D721Med (cell line): Measurements from ENCODE around the gene CXCR2.
"Not testable (repeated sequence)": the region's sequence is repeated elsewhere in the genome, so short reads cannot be mapped to it uniquely, and the experiment has no call there.

Experiments
- DNase-seq: peaks from one replicate; pipeline ENCODE4 v3.0.0; 2011; ENCODE audit warnings: low spot score; ENCODE audit not compliant: insufficient read length
- FAIRE-seq: peaks from 2 replicates; lab custom pipeline; 2011; peaks lifted over from hg19 to GRCh38; lab: Jason Lieb, UNC
- TF ChIP-seq, protein P1 (sequence below): IDR thresholded peaks from 2 replicates; pipeline ENCODE4 v1.5.1; 2012; ENCODE audit warnings: mild to moderate bottlenecking, control low read depth; ENCODE audit not compliant: insufficient read depth; ENCODE audit errors: missing control alignments

Gene CXCR2

DNA sequence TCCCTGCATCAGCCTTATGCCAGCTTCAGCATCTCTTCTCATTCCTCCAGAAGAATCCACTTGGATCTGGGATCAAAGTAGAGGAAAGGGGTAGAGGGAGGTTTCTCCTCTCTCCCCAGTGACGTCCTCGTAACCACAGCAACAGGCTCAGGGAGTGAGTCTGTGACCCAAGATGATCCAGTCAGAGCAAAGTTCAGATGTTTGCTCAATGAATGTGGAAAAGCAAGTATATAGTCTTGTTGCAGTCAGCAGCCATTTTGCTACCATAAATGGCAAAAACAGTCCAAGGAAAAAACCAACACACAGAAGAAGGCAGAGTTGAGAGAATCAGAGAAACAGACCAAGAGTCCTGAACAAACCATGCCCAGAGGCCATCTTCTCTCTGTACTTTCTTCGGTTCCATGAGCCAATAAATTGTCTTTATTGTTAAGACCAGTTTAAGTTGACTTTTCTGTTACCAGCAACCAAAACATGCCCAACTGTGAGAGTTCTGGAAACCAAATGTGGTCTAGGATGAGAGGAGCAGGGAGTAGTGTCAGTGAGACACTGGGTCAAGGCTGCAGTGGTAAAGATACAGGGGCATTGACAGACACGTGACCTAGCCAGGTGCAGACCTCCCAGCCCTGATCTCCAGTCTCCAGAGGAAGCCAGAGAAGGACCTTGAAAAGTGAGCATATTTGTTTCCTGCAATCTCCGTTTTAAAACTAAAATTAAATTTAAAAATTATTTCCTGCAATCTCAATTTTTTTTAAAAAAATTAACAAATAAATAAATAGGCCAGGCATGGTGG, 44.1 kb downstream of the CXCR2 start:
- FAIRE-seq, result no peak
- TF ChIP-seq, protein P1, sequence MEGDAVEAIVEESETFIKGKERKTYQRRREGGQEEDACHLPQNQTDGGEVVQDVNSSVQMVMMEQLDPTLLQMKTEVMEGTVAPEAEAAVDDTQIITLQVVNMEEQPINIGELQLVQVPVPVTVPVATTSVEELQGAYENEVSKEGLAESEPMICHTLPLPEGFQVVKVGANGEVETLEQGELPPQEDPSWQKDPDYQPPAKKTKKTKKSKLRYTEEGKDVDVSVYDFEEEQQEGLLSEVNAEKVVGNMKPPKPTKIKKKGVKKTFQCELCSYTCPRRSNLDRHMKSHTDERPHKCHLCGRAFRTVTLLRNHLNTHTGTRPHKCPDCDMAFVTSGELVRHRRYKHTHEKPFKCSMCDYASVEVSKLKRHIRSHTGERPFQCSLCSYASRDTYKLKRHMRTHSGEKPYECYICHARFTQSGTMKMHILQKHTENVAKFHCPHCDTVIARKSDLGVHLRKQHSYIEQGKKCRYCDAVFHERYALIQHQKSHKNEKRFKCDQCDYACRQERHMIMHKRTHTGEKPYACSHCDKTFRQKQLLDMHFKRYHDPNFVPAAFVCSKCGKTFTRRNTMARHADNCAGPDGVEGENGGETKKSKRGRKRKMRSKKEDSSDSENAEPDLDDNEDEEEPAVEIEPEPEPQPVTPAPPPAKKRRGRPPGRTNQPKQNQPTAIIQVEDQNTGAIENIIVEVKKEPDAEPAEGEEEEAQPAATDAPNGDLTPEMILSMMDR, result no peak
- DNase-seq, result no peak

DNA sequence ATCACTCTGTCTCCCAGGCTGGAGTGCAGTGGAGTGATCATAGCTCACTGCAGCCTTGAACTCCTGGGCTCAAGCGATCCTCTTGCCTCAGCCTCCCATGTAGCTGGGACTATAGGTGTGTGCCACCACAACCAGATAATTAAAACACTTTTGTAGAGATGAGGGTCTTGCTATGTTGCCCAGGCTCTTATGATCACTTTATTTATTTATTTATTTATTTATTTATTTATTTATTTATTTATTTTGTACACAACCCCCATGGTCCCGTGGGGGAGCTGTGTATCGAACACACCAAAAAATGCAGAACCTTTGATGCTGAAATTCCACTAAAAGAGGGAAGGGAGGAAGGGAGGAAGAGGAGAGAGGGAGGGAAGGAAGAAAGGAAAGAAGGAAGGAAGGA, 45.9 kb downstream of the CXCR2 start:
- not testable (repeated sequence) for FAIRE-seq, DNase-seq

DNA sequence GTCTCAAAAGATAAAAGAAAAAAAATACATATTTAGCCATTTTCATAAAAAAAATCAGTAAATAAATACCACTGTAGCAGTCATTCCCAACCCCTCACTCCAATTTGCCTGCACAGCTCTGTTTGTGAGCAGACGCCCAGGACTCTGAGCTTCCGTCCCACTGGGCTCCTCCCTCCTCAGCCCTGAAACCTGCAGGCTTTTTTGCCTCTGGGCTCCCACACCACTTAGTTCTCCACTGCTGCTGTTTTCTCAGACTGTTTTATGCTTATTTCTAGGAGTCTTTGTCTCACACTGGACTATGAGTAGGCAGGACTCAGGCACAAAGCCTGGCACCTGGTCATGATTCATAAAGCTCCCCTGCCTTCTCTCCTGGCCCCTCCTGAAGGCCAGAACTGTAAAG, 47.0 kb downstream of the CXCR2 start:
- FAIRE-seq (no peak), DNase-seq (no peak)
- TF ChIP-seq, protein P1, result no peak

DNA sequence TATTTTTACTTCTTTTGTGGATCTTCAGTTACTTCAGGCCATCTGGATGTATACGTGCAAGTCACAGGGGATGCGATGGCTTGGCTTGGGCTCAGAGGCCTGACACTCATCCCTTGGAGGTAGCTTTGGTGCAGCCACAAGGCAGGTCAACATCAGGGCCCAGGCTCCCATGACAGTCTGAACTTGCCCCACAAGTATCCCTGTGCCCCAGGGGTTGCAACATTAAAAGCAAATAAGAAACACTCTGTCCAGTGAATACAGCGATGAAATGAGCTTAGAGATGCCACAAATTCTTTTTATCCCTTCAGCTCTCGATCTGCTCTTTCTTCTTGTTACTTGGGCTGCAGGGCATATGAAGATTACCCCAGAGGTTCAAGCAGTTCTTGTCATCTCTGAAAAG, 54.0 kb downstream of the CXCR2 start:
- FAIRE-seq (no peak), DNase-seq (no peak)
- TF ChIP-seq, protein P1, result no peak

DNA sequence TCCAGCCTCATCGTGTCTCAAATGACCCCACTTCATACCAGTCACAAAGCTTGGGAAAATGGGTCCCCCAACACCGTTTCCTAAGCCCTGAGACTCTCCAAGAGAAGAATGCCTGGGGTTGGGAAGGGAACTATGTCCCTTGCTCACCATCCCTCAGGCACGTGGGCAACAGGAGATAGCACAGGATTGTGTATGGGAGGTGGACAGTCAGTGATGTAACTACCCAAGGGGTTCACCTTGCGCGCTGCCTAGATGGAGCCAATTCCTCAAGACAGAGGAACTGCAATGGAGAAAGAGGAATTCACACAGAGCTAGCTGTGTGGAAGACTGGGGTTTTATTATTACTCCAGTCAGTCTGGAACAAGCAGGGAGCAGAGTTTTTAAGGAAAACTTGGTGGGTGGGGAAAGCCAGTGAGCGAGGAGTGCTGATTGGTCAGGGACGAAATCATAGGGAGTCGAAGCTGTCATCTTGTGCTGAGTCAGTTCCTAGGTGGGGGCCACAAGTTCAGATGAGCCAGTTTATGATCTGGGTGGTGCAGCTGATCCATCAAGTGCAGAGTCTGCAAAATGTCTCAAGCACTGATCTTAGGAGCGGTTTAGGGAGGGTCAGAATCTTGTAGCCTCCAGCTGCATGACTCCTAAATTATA, 54.8 kb downstream of the CXCR2 start:
- DNase-seq (no peak), FAIRE-seq (no peak)
- TF ChIP-seq, protein P1, result no peak

DNA sequence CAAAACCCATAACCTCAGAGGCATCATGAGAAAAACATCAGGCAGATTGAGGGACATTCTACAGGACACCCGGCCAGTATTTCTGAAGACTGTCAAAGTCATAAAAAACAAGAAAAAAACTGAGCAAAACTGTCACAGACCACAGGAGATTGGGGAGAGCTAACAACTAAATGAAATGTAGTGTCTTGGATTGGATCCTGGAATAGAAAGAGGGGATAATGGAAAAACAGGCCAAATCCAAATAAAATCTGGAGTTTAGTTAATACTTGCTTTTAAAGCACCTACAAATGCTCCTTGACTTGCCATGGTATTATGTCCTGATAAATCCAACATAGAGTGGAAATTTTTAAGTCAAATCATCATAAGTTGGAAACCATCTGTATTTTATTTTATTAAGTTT, 58.5 kb downstream of the CXCR2 start:
- FAIRE-seq (no peak), DNase-seq (no peak)
- TF ChIP-seq, protein P1, result no peak

DNA sequence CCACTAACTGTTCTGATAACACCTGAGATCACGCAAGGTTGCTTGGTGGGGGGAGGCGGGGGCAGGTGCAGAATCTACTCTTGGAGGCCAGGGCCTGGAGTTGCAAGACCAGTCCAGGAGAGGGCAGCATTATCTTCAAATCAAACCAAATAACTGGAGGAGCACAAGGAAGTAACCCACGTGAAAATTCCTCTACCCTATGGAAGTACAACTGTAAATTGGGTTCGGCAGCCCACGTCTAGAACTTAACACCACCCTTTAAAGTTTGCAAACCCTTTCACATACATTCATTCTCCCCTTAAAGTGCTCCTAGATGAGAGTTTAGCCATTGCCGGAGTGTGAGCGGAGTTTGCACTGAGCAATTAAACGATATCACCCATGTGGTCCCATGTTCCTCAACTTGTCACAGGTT, 60.5 kb downstream of the CXCR2 start:
- TF ChIP-seq, protein P1, result peak; percentile 66
- no peak for FAIRE-seq
- DNase-seq, result peak; percentile 26
